Fibroblast of lung (primary cell): ENCODE results near the gene LDLRAD3.

Source experiments
- CTCF ChIP-seq, 2 donors: IDR thresholded peaks in 1 of 2; conservative IDR thresholded peaks in 1 of 2; 1 replicate in 1 of 2; 2 replicates in 1 of 2; pipeline ENCODE4 v1.5.1; 2011 to 2012; ENCODE audit warnings: low read length in 2 of 2, control low read depth in 1 of 2, inconsistent platforms in 1 of 2, low read depth in 1 of 2, mild to moderate bottlenecking in 1 of 2
- EZH2 ChIP-seq: IDR thresholded peaks from 2 replicates; pipeline ENCODE4 v1.5.1; 2012; ENCODE audit warnings: low read length, control low read depth, mild to moderate bottlenecking; ENCODE audit errors: missing control alignments

GRCh38 chr11:35995681-35996271 is 51.9 kb downstream of the LDLRAD3 start:
- TF ChIP-seq CTCF (conservative IDR thresholded peaks at IDR 0.05 in 1 of 2, IDR thresholded peaks at IDR 0.05 in 1 of 2; ENCODE audit: low read depth in 1 of 2, low read length in 2 of 2), result no peak
- no peak for TF ChIP-seq EZH2
